Loucy (cell line): ENCODE data around the gene NDUFB7.
"Not testable (repeated sequence)": the region's sequence is repeated elsewhere in the genome, so short reads cannot be mapped to it uniquely, and the experiment has no call there.

Experiments used
- H2AFZ ChIP-seq: fragments of 200-600 bp; sonication (generic); 2 replicates; pipeline ENCODE4 v1.6.0; 2016; ENCODE audit warnings: antibody characterized with exemption, mild to moderate bottlenecking, low read length, moderate library complexity
- H3F3A ChIP-seq: fragments of 200-600 bp; 2 replicates; pipeline ENCODE4 v1.6.0; 2016; ENCODE audit warnings: antibody characterized with exemption, low read depth, mild to moderate bottlenecking
- H3K27me3 ChIP-seq: fragments of 200-600 bp; sonication (generic); 2 replicates; pipeline ENCODE4 v1.6.1; 2014; ENCODE audit warnings: low read length, mild to moderate bottlenecking; ENCODE audit not compliant: insufficient read depth, poor library complexity, severe bottlenecking
- H3K36me3 ChIP-seq: fragments of 200-600 bp; sonication (generic); 2 replicates; pipeline ENCODE4 v1.6.1; 2016; ENCODE audit warnings: low read length; ENCODE audit not compliant: insufficient read depth
- H3K4me1 ChIP-seq: fragments of 200-600 bp; sonication (generic); 2 replicates; pipeline ENCODE4 v1.5.1; 2014; ENCODE audit warnings: low read length, mild to moderate bottlenecking; ENCODE audit not compliant: insufficient read depth, poor library complexity, severe bottlenecking
- H3K4me2 ChIP-seq: fragments of 200-600 bp; sonication (generic); 2 replicates; pipeline ENCODE4 v1.6.0; 2014; ENCODE audit warnings: antibody characterized with exemption, low read length, low read depth, mild to moderate bottlenecking; ENCODE audit not compliant: poor library complexity, severe bottlenecking
- H3K4me3 ChIP-seq: fragments of 200-600 bp; sonication (generic); 2 replicates; pipeline ENCODE4 v1.5.1; 2014; ENCODE audit warnings: low read length, mild to moderate bottlenecking, mixed read lengths; ENCODE audit not compliant: poor library complexity, severe bottlenecking
- H3K79me2 ChIP-seq: fragments of 200-600 bp; sonication (generic); 2 replicates; pipeline ENCODE4 v1.6.1; 2014; ENCODE audit warnings: low read length; ENCODE audit not compliant: insufficient read depth
- H3K9ac ChIP-seq: fragments of 200-600 bp; sonication (generic); 2 replicates; pipeline ENCODE4 v1.6.0; 2014; ENCODE audit warnings: mild to moderate bottlenecking, low read depth, low read length, moderate library complexity; ENCODE audit not compliant: poor library complexity, severe bottlenecking
- H3K9me2 ChIP-seq: fragments of 200-600 bp; sonication (generic); replicated peaks from 2 replicates; pipeline ENCODE4 v1.6.1; 2016; ENCODE audit warnings: low read depth, low read length, mixed read lengths
- H3K9me3 ChIP-seq: fragments of 200-600 bp; sonication (generic); 2 replicates; pipeline ENCODE4 v1.6.1; 2014; ENCODE audit warnings: mild to moderate bottlenecking, antibody characterized with exemption, low read length, low read depth; ENCODE audit not compliant: insufficient read depth
- H4K20me1 ChIP-seq: fragments of 200-600 bp; sonication (generic); 2 replicates; pipeline ENCODE4 v1.6.0; 2014; ENCODE audit warnings: antibody characterized with exemption, low read length, mild to moderate bottlenecking; ENCODE audit not compliant: insufficient read depth, poor library complexity, severe bottlenecking
- EZH2phosphoT487 ChIP-seq: fragments of 200-600 bp; IDR thresholded peaks from 2 replicates; pipeline ENCODE4 v1.6.1; 2018; ENCODE audit warnings: antibody characterized with exemption, mild to moderate bottlenecking, moderate library complexity, borderline replicate concordance
- TF ChIP-seq, protein P1 (sequence below): fragments of 200-600 bp; sonication (generic); conservative IDR thresholded peaks from 2 replicates; pipeline ENCODE4 v1.5.1; 2014; ENCODE audit warnings: mild to moderate bottlenecking, antibody characterized with exemption, low read length

The NDUFB7 gene

DNA sequence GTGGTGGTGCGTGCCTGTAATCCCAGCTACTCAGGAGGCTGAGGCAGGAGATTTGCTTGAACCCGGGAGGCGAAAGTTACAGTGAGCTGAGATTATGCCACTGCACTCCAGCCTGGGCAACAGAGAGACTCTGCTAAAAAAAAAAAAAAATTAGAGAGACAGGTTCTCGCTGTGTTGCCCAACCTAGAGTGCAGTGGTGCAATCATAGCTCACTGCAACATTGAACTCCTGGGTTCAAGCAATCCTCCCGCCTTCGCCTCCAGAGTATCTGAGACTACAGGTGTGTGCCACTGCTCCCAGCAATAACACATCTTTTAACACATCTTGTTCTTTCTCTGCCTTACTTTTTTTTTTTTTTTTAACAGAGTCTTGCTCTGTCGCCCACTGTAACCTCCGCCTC lies 43.8 kb upstream of the NDUFB7 start:
- Histone ChIP-seq H3K27me3 (no peaks in the 10 kb centered on the region), H3F3A (no peaks in the 10 kb centered on the region), H3K36me3 (no peaks in the 10 kb centered on the region), H3K4me2 (no peak overlapping the region), H2AFZ (no peak overlapping the region), H3K4me1 (no peaks in the 10 kb centered on the region), H3K79me2 (no peaks in the 10 kb centered on the region), H3K9me3 (peaks cover 5% of the 10 kb centered on the region; the same call in 1 of the 2 replicates), H4K20me1 (no peaks in the 10 kb centered on the region), H3K9me2 (no peaks in the 10 kb centered on the region), H3K4me3 (no peak overlapping the region), H3K9ac (no peak overlapping the region)
- TF ChIP-seq EZH2phosphoT487: no peak
- TF ChIP-seq, protein P1, sequence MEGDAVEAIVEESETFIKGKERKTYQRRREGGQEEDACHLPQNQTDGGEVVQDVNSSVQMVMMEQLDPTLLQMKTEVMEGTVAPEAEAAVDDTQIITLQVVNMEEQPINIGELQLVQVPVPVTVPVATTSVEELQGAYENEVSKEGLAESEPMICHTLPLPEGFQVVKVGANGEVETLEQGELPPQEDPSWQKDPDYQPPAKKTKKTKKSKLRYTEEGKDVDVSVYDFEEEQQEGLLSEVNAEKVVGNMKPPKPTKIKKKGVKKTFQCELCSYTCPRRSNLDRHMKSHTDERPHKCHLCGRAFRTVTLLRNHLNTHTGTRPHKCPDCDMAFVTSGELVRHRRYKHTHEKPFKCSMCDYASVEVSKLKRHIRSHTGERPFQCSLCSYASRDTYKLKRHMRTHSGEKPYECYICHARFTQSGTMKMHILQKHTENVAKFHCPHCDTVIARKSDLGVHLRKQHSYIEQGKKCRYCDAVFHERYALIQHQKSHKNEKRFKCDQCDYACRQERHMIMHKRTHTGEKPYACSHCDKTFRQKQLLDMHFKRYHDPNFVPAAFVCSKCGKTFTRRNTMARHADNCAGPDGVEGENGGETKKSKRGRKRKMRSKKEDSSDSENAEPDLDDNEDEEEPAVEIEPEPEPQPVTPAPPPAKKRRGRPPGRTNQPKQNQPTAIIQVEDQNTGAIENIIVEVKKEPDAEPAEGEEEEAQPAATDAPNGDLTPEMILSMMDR: no peak

DNA sequence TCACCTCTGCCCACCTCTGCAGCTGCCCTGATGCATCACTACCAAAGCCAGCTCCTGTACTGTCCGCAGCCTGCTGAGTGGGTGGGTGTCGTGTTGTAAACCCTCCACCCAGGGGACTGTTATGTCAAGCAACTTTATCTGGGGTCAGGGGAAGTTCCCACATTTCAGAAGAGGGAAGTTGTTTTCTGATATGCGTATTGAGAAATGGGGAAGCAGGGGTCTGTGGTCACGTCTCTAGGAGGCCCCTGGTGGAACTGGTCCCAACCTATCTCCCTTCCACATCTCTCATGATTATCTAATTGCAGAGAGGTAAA lies 42.2 kb upstream of the NDUFB7 start:
- no peak for TF ChIP-seq EZH2phosphoT487
- TF ChIP-seq, protein P1: no peak
- Histone ChIP-seq H4K20me1 (no peaks in the 10 kb centered on the region), H3K27me3 (peaks cover 4% of the 10 kb centered on the region), H3K9ac (no peak overlapping the region), H3K4me2 (no peak overlapping the region), H3K4me1 (no peaks in the 10 kb centered on the region), H3K79me2 (no peaks in the 10 kb centered on the region), H3K9me3 (no peaks in the 10 kb centered on the region), H3K36me3 (no peaks in the 10 kb centered on the region), H3F3A (no peaks in the 10 kb centered on the region), H3K9me2 (no peaks in the 10 kb centered on the region), H3K4me3 (no peak overlapping the region), H2AFZ (no peak overlapping the region)

DNA sequence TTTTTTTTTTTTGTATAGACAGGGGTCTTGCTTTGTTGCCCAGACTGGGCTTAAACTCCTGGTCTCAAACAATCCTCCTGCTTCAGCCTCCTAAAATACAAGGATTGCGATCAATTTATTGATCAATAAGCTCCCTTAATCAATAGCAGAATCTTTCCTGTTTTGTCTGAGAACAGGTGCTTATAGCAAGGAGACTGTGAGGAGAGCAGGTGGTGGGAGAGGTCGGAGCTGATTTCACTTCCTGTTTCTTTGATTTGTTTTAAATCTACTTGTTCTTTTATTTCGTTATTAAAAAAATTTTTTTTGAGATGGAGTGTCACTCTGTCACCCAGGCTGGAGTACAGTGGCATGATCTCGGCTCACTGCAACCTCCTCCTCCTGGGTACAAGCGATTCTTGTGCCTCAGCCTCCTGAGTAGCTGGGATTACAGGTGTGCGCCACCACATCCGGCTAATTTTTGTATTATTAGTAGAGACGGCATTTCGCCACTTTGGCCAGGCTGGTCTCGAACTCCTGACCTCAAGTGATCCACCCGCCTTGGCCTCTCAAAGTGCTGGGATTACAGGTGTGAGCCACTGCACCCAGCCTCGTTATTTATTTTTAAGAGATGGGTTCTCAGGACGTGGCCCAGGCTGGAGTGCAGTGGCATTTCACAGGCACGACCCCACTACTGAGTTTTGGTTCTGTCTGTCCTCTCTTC lies 41.7 kb upstream of the NDUFB7 start:
- not testable (repeated sequence) for H3K4me3 ChIP-seq, H3K9ac ChIP-seq, H3K4me2 ChIP-seq, H3K9me3 ChIP-seq, H3K36me3 ChIP-seq, H3K9me2 ChIP-seq, H4K20me1 ChIP-seq, H3K79me2 ChIP-seq, H3K4me1 ChIP-seq, H3K27me3 ChIP-seq, H3F3A ChIP-seq, H2AFZ ChIP-seq

DNA sequence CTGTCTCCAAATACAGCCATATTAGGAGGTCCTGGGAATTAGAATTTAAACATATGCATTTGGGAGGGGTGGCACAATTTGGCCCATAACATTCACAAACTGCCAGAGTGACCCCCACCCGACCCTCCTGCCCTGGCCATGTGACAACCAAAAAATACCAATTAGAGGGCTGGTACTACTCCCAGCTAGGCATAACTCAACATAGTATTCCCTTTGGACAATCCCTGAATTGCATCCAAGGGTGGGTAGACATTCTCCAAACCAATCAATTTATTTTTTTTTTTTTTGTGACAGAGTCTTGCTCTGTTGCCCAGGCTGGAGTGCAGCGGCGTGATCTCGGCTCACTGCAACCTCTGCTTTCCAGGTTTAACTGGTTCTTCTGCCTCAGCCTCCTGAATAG lies 40.8 kb upstream of the NDUFB7 start:
- TF ChIP-seq, protein P1: no peak
- TF ChIP-seq EZH2phosphoT487: no peak
- Histone ChIP-seq H3K27me3 (peaks cover 7% of the 10 kb centered on the region), H3K4me1 (no peaks in the 10 kb centered on the region), H3K36me3 (no peaks in the 10 kb centered on the region), H3F3A (no peaks in the 10 kb centered on the region), H2AFZ (no peak overlapping the region), H4K20me1 (no peaks in the 10 kb centered on the region), H3K9me2 (no peaks in the 10 kb centered on the region), H3K9ac (no peak overlapping the region), H3K4me2 (no peak overlapping the region), H3K4me3 (no peak overlapping the region), H3K9me3 (no peaks in the 10 kb centered on the region), H3K79me2 (no peaks in the 10 kb centered on the region)

DNA sequence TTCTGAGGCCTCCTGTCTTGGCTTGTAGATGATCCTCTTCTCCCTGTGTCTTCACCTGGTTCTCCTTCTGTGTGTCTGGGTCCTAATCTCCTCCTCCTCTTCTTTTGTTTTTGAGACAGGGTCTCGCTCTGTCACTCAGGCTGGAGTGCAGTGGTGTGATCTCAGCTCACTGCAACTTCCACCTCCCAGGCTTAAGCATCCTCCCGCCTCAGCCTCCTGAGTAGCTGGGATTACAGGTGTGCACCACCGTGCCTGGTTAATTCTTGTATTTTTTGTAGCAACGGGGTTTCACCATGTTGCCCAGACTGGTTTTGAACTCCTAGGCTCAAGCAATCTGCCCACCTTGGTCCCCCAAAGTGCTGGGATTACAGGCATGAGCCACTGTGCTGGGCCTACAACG lies 40.4 kb upstream of the NDUFB7 start:
- H3K9me3 ChIP-seq, H3K4me3 ChIP-seq, H3K4me1 ChIP-seq, H3K79me2 ChIP-seq, H2AFZ ChIP-seq, H3K36me3 ChIP-seq, H3K9ac ChIP-seq, H4K20me1 ChIP-seq, H3F3A ChIP-seq, H3K9me2 ChIP-seq, H3K27me3 ChIP-seq, H3K4me2 ChIP-seq: not testable (repeated sequence)
